Measurements from ENCODE around the gene LUC7L3.
"Not testable (repeated sequence)": the region's sequence is repeated elsewhere in the genome, so short reads cannot be mapped to it uniquely, and the experiment has no call there.

Gene LUC7L3

DNA sequence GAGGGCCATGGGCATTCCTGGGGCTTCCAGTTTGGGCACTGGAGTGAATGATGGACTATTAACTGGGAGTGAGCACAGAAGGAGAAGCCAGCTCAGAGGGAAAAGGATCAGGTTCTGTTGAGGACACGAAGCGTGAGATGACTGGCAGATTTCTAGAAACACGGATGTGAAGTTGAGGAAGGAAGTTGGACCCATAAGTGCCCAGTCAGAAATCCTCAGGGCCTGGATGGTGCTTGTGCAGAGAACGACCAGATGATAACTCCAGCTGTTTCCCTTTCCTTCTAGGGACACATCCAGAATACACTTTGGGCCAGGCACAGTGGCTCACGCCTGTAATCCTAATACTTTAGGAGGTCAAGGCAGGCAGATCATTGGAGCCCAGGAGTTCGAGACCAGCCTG lies 71.2 kb downstream of the LUC7L3 start:
- no peak for DNase-seq

DNA sequence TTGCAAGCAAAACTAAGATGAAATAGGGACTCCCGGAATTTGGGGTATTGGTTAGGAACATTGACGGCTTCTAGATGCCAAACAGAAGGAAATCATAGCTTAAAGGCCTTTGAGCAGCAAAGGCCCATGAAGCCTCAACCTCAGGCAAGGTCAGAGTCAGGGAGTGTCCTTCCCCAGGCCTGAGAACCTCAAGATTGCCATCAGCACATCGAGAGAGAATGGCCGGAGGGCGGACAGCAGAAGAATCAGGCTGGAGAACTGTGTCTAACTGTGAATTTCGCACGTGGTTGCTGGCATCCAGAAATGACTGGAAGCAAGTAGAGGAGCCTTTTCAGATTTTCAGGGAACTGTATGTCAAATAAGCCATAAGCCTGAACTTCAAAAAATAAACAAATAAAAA lies 72.7 kb downstream of the LUC7L3 start:
- no peak for DNase-seq

- DNase-seq = no peak
Measured at GRCh38 chr17:50793007-50793406, 73.6 kb downstream of the LUC7L3 start.

DNA sequence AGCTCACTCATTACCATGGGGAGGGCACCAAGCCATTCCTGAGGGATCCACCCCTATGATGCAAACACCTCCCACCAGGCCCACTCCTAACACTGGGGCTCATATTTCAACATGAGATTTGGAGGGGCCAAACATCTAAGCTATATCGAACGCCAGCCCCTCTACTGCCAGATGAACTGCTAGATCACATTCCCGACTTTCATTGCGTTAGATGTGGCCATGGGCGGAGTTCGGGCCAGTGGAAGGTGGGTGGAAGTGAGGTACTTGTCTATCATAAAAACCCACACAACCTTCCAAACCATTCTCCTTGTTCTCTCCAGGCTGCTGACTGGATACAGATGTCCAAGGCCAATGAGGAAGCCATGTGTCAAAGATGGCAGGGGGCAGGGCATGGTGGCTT lies 75.0 kb downstream of the LUC7L3 start:
- no peak for DNase-seq

GRCh38 chr17:50797135-50797810 lies 77.9 kb downstream of the LUC7L3 start:
- no peak for DNase-seq

DNA sequence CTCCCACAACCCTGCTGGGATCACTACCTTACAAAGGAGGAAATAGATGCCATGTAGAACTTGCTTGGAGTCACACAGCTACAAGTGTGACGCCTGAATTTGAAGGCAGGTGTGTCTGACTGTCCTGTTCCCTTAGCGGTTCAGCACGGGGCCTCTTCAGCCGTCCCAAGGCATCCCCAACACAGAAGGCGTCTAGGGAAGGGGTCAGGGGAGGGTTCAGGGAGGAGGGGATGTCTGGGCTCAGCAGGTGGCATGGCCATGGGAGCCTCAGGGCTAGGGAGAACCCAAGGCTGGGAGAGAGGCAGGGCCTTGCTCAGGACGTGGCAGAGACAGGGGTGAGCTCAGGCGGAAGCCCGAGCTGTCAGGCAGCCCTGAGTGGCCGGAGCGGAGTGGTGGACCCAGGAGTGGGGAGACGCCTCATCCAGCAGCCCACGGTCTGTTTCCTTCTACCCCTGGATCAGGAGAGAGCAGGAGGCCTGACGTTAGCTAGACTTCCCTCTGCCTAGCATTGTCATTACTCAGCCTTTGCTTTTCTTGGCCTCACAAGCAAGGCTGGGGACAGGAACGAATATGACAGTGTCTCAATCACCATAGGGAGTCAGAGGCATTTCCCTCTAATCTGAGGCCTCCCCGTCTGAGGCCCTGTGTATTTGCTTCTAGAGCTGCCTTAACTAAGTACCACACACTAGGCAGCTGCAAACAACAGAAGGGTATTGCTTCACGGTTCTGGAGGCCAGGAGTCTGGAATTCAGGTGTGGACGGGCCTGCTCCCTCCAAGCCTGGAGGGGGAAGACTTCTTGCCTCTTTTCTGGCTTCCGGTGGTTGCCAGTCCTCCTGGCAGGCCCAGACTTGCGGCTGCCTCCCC lies 79.3 kb downstream of the LUC7L3 start:
- DNase-seq = no peak

DNA sequence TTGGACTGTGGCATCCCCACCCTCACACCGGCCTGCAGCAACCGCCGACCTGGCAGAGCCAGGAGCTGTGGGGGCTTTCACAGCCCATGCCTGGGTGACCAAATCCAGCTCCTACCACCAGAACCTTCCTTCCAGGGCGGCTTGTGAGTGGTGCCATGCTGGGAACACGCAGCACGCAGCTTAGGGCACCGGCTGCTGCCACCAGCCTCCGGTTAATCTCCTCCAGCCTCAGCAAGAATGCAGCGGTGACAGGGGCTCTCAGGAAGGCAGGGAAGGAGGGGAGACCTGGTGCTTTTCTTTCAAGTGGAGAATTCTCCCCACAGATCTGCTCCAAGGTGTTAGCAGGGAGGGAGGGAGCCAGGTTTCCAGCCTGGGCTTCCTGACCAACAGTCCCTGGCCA lies 80.2 kb downstream of the LUC7L3 start:
- DNase-seq = no peak

DNA sequence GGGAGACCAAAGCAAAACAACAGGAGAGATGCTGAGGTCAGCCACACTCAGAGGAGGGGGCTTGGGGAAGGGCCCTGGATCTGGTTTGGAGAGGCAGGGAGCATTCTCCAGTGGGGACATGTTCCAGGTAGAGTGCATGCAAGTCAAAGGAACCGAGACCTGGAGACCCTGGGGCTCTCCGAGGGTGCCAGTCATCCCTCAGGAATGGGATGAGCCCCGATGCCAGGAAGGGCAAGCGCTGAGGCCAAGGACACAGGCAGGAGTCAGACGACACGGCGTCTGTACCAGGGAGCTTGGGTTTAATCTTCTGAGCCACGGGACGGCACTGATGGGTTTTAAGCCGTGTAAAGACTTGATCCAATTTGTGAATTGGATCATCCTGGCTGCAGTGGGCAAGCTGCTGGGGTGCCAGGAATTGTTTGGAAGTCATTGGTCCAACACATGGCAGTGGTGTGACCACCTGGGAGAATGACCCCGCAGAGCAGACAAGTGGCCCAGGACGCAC lies 80.8 kb downstream of the LUC7L3 start:
- DNase-seq = no peak

- DNase-seq = no peak
Measured at GRCh38 chr17:50802609-50803571, 83.5 kb downstream of the LUC7L3 start.

DNA sequence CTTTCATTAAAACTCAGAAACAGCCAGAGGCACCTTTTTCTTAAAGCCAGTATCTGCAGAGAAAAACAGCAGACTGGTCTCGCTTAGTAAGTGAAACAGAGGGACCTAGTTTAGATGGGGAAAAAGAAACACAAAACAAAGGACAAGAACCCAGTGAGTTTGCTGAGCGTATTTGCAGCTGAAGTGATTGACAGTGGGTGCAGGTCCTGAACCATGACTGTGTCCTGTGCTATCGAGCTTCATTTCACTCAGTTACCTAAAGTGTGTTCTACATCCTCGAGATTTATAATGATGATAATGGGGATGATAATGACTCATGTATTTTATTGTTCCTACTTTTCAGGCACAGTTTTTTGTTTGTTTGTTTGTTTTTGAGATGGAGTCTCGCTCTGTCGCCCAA lies 84.3 kb downstream of the LUC7L3 start:
- DNase-seq = no peak

GRCh38 chr17:50804749-50805475 lies 85.5 kb downstream of the LUC7L3 start:
- DNase-seq = not testable (repeated sequence)

GRCh38 chr17:50805486-50805885 lies 86.1 kb downstream of the LUC7L3 start:
- DNase-seq = no peak
